ENCODE data around the gene STX10.

STX10 gene

DNA sequence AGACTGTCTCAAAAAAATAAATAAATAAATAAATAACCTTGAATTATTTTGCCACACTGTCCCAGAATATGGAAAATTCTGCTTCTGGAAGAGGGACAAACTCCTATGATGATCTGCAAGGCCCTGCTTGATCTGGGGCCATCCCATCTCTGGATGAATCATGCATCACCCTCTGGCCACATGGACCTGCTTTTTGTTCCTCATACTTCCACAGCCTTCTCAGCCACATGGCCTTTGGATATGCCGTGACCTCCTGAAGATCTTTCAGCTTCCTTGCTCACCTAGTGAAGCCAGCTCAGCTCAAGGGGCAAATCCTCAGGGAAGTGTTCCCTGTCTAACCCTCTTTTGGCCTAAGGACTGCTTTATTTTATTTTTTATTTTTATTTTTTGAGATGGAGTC lies 10.4 kb upstream of the STX10 start:
- DNase-seq (ENCODE audit: low read depth): no peak
- TF ChIP-seq, protein P1, sequence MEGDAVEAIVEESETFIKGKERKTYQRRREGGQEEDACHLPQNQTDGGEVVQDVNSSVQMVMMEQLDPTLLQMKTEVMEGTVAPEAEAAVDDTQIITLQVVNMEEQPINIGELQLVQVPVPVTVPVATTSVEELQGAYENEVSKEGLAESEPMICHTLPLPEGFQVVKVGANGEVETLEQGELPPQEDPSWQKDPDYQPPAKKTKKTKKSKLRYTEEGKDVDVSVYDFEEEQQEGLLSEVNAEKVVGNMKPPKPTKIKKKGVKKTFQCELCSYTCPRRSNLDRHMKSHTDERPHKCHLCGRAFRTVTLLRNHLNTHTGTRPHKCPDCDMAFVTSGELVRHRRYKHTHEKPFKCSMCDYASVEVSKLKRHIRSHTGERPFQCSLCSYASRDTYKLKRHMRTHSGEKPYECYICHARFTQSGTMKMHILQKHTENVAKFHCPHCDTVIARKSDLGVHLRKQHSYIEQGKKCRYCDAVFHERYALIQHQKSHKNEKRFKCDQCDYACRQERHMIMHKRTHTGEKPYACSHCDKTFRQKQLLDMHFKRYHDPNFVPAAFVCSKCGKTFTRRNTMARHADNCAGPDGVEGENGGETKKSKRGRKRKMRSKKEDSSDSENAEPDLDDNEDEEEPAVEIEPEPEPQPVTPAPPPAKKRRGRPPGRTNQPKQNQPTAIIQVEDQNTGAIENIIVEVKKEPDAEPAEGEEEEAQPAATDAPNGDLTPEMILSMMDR (IDR thresholded peaks at IDR 0.05; ENCODE audit: control insufficient read depth, insufficient read depth, low read depth, low read length, missing control alignments): no peak
- no peak overlapping the region for H3K4me3 ChIP-seq (ENCODE audit: control insufficient read depth, low read depth, low read length)

DNA sequence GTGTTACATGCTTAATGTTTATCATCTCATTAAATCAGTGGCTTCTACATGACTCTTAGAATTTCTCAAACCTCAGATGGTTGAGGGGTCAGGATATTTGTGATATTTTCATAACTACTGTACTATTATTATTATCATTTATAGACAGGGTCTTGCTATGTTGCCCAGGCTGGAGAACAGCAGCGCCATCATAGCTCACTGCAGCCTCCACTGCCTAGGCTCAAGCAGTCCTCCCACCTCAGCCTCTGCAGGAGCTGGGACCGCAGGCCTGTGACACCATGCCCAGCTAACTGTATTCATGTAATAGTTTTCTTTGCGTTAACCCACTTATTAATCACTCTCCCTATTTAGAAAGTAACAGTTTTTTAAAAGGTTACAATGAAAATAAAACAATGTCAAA lies 9.5 kb upstream of the STX10 start:
- TF ChIP-seq, protein P1 (IDR thresholded peaks at IDR 0.05; ENCODE audit: control insufficient read depth, insufficient read depth, low read depth, low read length, missing control alignments): no peak
- H3K4me3 ChIP-seq (ENCODE audit: control insufficient read depth, low read depth, low read length): no peak overlapping the region
- no peak for DNase-seq (ENCODE audit: low read depth)

DNA sequence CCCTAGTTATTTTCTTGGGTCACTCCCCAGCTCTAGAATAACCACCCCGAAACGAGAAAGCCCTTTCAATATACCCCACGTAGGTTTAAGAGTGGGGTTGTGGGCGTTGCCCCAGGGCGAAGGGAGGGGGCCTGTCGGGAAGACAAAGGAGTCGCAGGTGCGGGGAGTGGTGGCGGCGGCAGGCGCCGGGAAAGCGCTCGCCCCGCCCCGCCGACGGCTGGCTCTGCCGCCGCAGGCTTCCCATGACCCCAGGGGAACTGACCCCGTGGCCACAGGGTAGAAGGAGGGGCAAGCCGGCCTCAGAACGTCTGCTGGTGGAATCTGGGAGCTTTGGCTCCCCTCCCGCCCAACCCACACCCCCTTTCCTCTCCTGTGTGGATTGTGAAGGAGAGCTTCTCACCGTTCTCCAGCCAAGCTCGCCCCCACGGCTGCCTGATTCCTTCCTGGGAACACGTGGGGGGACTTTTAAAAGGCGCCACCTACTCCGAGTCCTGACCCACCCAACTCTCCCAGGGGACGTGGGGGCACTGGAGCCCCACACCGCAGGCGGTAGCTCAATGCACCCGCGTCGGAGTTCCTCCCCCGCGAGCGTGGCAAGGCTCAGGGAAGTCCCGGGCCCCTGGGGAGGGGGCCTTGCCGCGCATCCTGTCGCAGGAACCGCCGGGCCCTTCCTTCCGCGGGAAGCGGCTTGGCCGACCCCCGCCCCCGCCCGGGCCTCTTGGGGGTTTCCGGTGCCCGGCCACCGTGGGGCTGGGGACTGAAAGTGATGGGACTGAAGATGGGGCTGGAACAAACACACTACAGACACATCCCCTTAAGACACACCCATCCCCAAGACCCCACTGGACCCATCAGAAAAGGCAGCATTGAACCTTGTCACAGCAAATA lies 5.5 kb upstream of the STX10 start:
- H3K4me3 ChIP-seq (ENCODE audit: control insufficient read depth, low read depth, low read length): peak overlapping the region; percentile 63
- no peak for DNase-seq (ENCODE audit: low read depth)
- TF ChIP-seq, protein P1 (IDR thresholded peaks at IDR 0.05; ENCODE audit: control insufficient read depth, insufficient read depth, low read depth, low read length, missing control alignments): no peak

DNA sequence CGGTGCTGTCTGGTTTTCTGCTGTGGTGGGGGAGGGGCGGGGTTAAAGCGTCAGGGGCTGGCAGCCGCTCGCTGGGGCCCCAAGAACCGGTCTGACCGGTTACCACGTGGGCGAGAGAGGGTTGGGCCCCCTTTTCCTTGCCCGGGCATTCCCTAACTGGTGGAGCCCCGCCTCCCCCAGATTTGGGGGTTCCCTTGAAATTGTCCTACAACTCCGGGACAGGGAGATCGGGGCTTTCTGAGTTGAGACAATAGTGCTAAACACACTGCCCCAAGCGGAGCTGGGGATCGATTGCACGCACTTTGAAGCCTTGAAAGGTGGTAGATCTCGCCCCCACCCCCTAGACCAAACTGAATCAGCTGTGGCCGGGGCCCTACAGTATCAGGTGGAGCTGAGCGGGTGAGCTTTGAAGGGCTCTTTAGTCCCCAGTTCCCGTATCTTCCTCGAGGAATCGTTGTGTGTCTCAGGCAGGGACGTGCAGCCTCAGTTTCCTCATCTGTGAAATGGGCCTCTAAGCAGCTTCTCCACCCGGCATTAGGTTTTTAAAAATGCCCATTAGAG lies 4.8 kb upstream of the STX10 start:
- H3K4me3 ChIP-seq (ENCODE audit: control insufficient read depth, low read depth, low read length): peak overlapping the region; percentile 63
- DNase-seq (ENCODE audit: low read depth): no peak
- TF ChIP-seq, protein P1 (IDR thresholded peaks at IDR 0.05; ENCODE audit: control insufficient read depth, insufficient read depth, low read depth, low read length, missing control alignments): peak; percentile 16

DNA sequence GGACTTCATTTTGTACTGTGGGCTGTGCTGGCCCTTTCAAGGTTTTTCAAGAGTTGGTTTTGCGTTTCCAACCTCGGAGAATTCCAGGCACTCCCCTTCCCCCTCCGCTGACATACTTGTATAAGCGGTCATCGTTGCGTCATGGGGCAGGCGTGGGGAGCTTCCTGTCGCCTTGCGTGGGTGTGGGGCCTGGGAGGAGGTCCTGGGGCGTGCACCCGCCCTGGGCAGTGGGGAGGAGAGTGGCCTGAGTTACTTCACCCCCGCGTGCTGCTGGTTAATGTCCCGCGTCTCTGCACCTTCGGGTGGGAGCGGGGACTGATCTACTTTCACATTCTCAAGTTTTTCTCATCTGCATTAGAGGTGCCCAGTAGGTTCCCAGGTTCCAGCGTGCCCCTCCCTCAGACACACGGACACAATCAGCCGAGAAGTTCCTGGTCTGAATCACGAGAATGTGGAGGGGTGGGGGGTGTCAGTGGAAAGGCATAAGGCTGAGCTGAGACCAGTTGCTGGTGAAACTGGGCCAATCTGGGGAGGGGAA lies 4.1 kb upstream of the STX10 start:
- peak overlapping the region; percentile 63 for H3K4me3 ChIP-seq (ENCODE audit: control insufficient read depth, low read depth, low read length)
- TF ChIP-seq, protein P1 (IDR thresholded peaks at IDR 0.05; ENCODE audit: control insufficient read depth, insufficient read depth, low read depth, low read length, missing control alignments): no peak
- DNase-seq (ENCODE audit: low read depth): peak; percentile 86

DNA sequence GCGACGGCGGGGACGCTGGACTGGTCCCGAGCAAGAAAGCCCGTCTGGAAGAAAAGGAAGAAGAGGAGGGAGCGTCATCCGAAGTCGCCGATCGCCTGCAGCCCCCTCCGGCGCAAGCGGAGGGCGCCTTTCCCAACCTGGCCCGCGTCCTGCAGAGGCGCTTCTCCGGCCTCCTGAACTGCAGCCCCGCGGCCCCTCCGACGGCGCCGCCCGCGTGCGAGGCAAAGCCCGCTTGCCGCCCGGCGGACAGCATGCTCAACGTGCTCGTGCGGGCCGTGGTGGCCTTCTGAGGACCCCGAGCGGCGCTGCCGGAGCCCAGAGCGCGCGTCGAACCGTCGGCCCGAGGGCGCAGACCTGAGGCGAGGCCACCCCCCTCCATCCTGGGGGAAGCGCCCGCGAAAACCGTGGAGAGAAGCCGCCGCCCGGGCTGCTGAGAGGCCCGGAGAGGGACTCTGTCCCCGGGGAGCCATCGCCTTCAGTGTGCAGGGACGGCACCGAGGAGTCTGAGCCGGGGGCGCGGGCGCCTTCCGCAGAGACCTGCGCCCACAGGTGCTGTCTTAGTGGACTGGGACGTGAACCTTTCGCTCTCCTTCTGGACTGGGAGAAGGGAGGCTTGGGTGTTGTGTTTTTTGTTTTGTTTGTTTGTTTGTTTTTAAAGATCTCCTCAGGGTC lies 3.5 kb upstream of the STX10 start:
- peak overlapping the region; percentile 63 for H3K4me3 ChIP-seq (ENCODE audit: control insufficient read depth, low read depth, low read length)
- TF ChIP-seq, protein P1 (IDR thresholded peaks at IDR 0.05; ENCODE audit: control insufficient read depth, insufficient read depth, low read depth, low read length, missing control alignments): peak; percentile 11
- DNase-seq (ENCODE audit: low read depth): no peak

Measured in AG09309 (cell line).